PC-9 (cell line): ENCODE data around the gene ETV2.

Experiments
- CTCF ChIP-seq: fragments of 200-600 bp; sonication (generic); conservative IDR thresholded peaks from 2 replicates; pipeline ENCODE4 v1.6.1; 2017; ENCODE audit warnings: mixed run types, antibody characterized with exemption, mild to moderate bottlenecking, moderate library complexity
- EZH2 ChIP-seq: fragments of 200-600 bp; sonication (generic); IDR thresholded peaks from 2 replicates; pipeline ENCODE4 v1.8.0; 2017; ENCODE audit warnings: antibody characterized with exemption, low read depth

GRCh38 chr19:35673121-35673804 is 31.7 kb downstream of the ETV2 start:
- no peak for TF ChIP-seq CTCF
- TF ChIP-seq EZH2: no peak
